HEK293 (cell line): ENCODE data around the gene WWOX.

Experiments used
- BCL11B ChIP-seq: fragments of 450-650 bp; formaldehyde crosslinking; IDR thresholded peaks from 2 replicates; pipeline ENCODE4 v1.5.1; 2016; ENCODE audit warnings: low read depth, missing biosample characterization, missing genetic modification characterization
- FEZF1 ChIP-seq: fragments of 450-650 bp; formaldehyde crosslinking; IDR thresholded peaks from 2 replicates; pipeline ENCODE4 v1.5.1; 2016; ENCODE audit warnings: missing biosample characterization, missing genetic modification characterization
- MZF1 ChIP-seq: fragments of 450-650 bp; formaldehyde crosslinking; IDR thresholded peaks from 2 replicates; pipeline ENCODE4 v1.5.1; 2017; ENCODE audit warnings: missing biosample characterization, missing genetic modification characterization, borderline replicate concordance
- SALL2 ChIP-seq: fragments of 450-650 bp; formaldehyde crosslinking; IDR thresholded peaks from 2 replicates; pipeline ENCODE4 v1.5.0; 2017; ENCODE audit warnings: missing biosample characterization, mild to moderate bottlenecking, missing genetic modification characterization, borderline replicate concordance
- WT1 ChIP-seq: fragments of 450-650 bp; formaldehyde crosslinking; IDR thresholded peaks from 2 replicates; pipeline ENCODE4 v1.5.1; 2016; ENCODE audit warnings: missing biosample characterization, missing genetic modification characterization
- YY2 ChIP-seq: fragments of 450-650 bp; formaldehyde crosslinking; IDR thresholded peaks from 2 replicates; pipeline ENCODE4 v1.5.1; 2016; ENCODE audit warnings: missing biosample characterization, missing genetic modification characterization
- ZBTB17 ChIP-seq: fragments of 450-650 bp; formaldehyde crosslinking; IDR thresholded peaks from 2 replicates; pipeline ENCODE4 v1.5.1; 2016; ENCODE audit warnings: missing biosample characterization, missing genetic modification characterization
- ZBTB21 ChIP-seq: fragments of 450-650 bp; formaldehyde crosslinking; IDR thresholded peaks from 2 replicates; pipeline ENCODE4 v1.5.1; 2017; ENCODE audit warnings: missing biosample characterization, missing genetic modification characterization
- ZFP37 ChIP-seq: fragments of 450-650 bp; formaldehyde crosslinking; IDR thresholded peaks from 2 replicates; pipeline ENCODE4 v1.5.1; 2016; ENCODE audit warnings: missing biosample characterization, missing genetic modification characterization
- ZNF184 ChIP-seq: fragments of 450-650 bp; IDR thresholded peaks from 2 replicates; pipeline ENCODE4 v1.5.1; 2018; ENCODE audit warnings: missing biosample characterization, mild to moderate bottlenecking, missing genetic modification characterization
- ZNF248 ChIP-seq: fragments of 450-650 bp; formaldehyde crosslinking; IDR thresholded peaks from 2 replicates; pipeline ENCODE4 v1.5.1; 2017; ENCODE audit warnings: missing biosample characterization, missing genetic modification characterization
- ZNF324 ChIP-seq: fragments of 450-650 bp; formaldehyde crosslinking; IDR thresholded peaks from 2 replicates; pipeline ENCODE4 v1.5.1; 2016; ENCODE audit warnings: missing biosample characterization, missing genetic modification characterization
- ZNF37A ChIP-seq: fragments of 450-650 bp; IDR thresholded peaks from 2 replicates; pipeline ENCODE4 v1.5.1; 2018; ENCODE audit warnings: missing biosample characterization, missing genetic modification characterization
- ZNF473 ChIP-seq: fragments of 450-650 bp; formaldehyde crosslinking; IDR thresholded peaks from 2 replicates; pipeline ENCODE4 v1.5.1; 2017; ENCODE audit warnings: missing biosample characterization, missing genetic modification characterization
- ZNF501 ChIP-seq: fragments of 450-650 bp; formaldehyde crosslinking; IDR thresholded peaks from 2 replicates; pipeline ENCODE4 v1.5.1; 2016; ENCODE audit warnings: missing biosample characterization, missing genetic modification characterization
- ZNF555 ChIP-seq: fragments of 450-650 bp; formaldehyde crosslinking; conservative IDR thresholded peaks from 2 replicates; pipeline ENCODE4 v1.5.1; 2017; ENCODE audit warnings: missing biosample characterization, mild to moderate bottlenecking, missing genetic modification characterization, inconsistent platforms
- ZNF560 ChIP-seq: fragments of 450-650 bp; formaldehyde crosslinking; IDR thresholded peaks from 2 replicates; pipeline ENCODE4 v1.5.1; 2017; ENCODE audit warnings: missing biosample characterization, missing genetic modification characterization, borderline replicate concordance
- ZNF561 ChIP-seq: fragments of 450-650 bp; IDR thresholded peaks from 2 replicates; pipeline ENCODE4 v1.5.1; 2018; ENCODE audit warnings: missing biosample characterization, missing genetic modification characterization, borderline replicate concordance
- ZNF596 ChIP-seq: fragments of 450-650 bp; IDR thresholded peaks from 2 replicates; pipeline ENCODE4 v1.5.0; 2018; ENCODE audit warnings: missing biosample characterization, mild to moderate bottlenecking, missing genetic modification characterization, moderate library complexity
- ZNF610 ChIP-seq: fragments of 450-650 bp; formaldehyde crosslinking; IDR thresholded peaks from 2 replicates; pipeline ENCODE4 v1.5.1; 2016; ENCODE audit warnings: missing biosample characterization, missing genetic modification characterization, borderline replicate concordance
- ZNF654 ChIP-seq: fragments of 450-650 bp; formaldehyde crosslinking; IDR thresholded peaks from 2 replicates; pipeline ENCODE4 v1.5.1; 2016; ENCODE audit warnings: low read depth, missing biosample characterization, missing genetic modification characterization
- ZXDB ChIP-seq: fragments of 450-650 bp; formaldehyde crosslinking; IDR thresholded peaks from 2 replicates; pipeline ENCODE4 v1.5.1; 2016; ENCODE audit warnings: missing biosample characterization, missing genetic modification characterization
- TF ChIP-seq, protein P1 (sequence below): fragments of 450-650 bp; formaldehyde crosslinking; IDR thresholded peaks from 2 replicates; pipeline ENCODE4 v1.5.1; 2016; ENCODE audit warnings: missing biosample characterization, missing genetic modification characterization
- TF ChIP-seq, protein P2 (sequence below): fragments of 450-650 bp; formaldehyde crosslinking; IDR thresholded peaks from 2 replicates; pipeline ENCODE4 v1.5.1; 2016; ENCODE audit warnings: missing biosample characterization, missing genetic modification characterization
- TF ChIP-seq, protein P3 (sequence below): fragments of 450-650 bp; formaldehyde crosslinking; IDR thresholded peaks from 2 replicates; pipeline ENCODE4 v1.5.1; 2016; ENCODE audit warnings: missing biosample characterization, missing genetic modification characterization
- TF ChIP-seq, protein P4 (sequence below): fragments of 450-650 bp; formaldehyde crosslinking; IDR thresholded peaks from 2 replicates; pipeline ENCODE4 v1.5.1; 2016; ENCODE audit warnings: missing biosample characterization, missing genetic modification characterization
- TF ChIP-seq, protein P5 (sequence below): fragments of 450-650 bp; formaldehyde crosslinking; optimal IDR thresholded peaks from 2 replicates; pipeline ENCODE3; 2016; ENCODE audit warnings: missing biosample characterization, mild to moderate bottlenecking, missing genetic modification characterization
- TF ChIP-seq, protein P6 (sequence below): fragments of 450-650 bp; formaldehyde crosslinking; IDR thresholded peaks from 2 replicates; pipeline ENCODE4 v1.5.1; 2016; ENCODE audit warnings: missing biosample characterization, missing genetic modification characterization, low read depth

Gene WWOX

DNA sequence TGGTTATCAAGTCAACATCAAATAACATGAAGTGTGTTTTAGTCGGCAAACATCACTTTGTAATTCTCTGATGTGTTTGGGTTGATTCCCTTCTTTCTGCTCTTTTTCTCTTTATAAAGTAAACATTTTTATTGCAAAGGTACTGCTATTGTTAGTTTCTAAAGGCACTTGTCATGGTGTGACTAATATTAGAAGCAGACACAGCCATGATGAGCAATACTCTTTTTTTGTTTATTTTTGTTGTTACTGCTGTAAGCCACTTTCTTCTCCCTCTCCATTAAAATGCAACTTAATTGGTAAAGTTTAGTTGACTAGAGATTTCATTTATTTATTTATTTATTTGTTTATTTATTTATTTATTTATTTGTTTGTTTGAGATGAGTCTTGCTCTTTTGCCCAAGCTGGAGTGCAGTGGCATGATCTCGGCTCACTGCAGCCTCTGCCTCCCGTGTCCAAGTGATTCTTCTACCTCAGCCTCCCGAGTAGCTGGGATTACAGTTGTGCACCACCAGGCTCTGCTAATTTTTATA, 424.7 kb downstream of the WWOX start (continued):
- TF ChIP-seq, protein P1, sequence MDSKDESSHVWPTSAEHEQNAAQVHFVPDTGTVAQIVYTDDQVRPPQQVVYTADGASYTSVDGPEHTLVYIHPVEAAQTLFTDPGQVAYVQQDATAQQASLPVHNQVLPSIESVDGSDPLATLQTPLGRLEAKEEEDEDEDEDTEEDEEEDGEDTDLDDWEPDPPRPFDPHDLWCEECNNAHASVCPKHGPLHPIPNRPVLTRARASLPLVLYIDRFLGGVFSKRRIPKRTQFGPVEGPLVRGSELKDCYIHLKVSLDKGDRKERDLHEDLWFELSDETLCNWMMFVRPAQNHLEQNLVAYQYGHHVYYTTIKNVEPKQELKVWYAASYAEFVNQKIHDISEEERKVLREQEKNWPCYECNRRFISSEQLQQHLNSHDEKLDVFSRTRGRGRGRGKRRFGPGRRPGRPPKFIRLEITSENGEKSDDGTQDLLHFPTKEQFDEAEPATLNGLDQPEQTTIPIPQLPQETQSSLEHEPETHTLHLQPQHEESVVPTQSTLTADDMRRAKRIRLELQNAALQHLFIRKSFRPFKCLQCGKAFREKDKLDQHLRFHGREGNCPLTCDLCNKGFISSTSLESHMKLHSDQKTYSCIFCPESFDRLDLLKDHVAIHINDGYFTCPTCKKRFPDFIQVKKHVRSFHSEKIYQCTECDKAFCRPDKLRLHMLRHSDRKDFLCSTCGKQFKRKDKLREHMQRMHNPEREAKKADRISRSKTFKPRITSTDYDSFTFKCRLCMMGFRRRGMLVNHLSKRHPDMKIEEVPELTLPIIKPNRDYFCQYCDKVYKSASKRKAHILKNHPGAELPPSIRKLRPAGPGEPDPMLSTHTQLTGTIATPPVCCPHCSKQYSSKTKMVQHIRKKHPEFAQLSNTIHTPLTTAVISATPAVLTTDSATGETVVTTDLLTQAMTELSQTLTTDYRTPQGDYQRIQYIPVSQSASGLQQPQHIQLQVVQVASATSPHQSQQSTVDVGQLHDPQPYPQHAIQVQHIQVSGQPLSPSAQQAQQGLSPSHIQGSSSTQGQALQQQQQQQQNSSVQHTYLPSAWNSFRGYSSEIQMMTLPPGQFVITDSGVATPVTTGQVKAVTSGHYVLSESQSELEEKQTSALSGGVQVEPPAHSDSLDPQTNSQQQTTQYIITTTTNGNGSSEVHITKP: no peak
- TF ChIP-seq ZBTB21 (tag by site-specific recombination) (no peak), ZNF473 (tag by site-specific recombination) (no peak), ZNF324 (tag by site-specific recombination) (no peak), SALL2 (no peak), ZNF654 (tag by site-specific recombination) (peak; percentile 21), ZNF596 (no peak), ZNF555 (tag by site-specific recombination) (peak; percentile 90), ZFP37 (no peak), ZNF37A (tag by site-specific recombination) (no peak), YY2 (no peak), ZNF184 (tag by site-specific recombination) (no peak), MZF1 (peak; percentile 35; the same call in 1 of the 2 replicates), ZNF560 (tag by site-specific recombination) (no peak), ZNF248 (tag by site-specific recombination) (no peak), ZNF501 (tag by site-specific recombination) (no peak), ZXDB (tag by site-specific recombination) (peak; percentile 52), ZBTB17 (tag by site-specific recombination) (no peak), ZNF561 (no peak), FEZF1 (tag by site-specific recombination) (0 out of 2 replicates have a peak, but pooled peaks have one; percentile 8), WT1 (tag by site-specific recombination) (no peak), ZNF610 (tag by site-specific recombination) (no peak), BCL11B (tag by site-specific recombination) (no peak)
- TF ChIP-seq, protein P2, sequence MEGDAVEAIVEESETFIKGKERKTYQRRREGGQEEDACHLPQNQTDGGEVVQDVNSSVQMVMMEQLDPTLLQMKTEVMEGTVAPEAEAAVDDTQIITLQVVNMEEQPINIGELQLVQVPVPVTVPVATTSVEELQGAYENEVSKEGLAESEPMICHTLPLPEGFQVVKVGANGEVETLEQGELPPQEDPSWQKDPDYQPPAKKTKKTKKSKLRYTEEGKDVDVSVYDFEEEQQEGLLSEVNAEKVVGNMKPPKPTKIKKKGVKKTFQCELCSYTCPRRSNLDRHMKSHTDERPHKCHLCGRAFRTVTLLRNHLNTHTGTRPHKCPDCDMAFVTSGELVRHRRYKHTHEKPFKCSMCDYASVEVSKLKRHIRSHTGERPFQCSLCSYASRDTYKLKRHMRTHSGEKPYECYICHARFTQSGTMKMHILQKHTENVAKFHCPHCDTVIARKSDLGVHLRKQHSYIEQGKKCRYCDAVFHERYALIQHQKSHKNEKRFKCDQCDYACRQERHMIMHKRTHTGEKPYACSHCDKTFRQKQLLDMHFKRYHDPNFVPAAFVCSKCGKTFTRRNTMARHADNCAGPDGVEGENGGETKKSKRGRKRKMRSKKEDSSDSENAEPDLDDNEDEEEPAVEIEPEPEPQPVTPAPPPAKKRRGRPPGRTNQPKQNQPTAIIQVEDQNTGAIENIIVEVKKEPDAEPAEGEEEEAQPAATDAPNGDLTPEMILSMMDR (tag by site-specific recombination): no peak
- TF ChIP-seq, protein P3, sequence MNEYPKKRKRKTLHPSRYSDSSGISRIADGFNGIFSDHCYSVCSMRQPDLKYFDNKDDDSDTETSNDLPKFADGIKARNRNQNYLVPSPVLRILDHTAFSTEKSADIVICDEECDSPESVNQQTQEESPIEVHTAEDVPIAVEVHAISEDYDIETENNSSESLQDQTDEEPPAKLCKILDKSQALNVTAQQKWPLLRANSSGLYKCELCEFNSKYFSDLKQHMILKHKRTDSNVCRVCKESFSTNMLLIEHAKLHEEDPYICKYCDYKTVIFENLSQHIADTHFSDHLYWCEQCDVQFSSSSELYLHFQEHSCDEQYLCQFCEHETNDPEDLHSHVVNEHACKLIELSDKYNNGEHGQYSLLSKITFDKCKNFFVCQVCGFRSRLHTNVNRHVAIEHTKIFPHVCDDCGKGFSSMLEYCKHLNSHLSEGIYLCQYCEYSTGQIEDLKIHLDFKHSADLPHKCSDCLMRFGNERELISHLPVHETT: no peak
- TF ChIP-seq, protein P4, sequence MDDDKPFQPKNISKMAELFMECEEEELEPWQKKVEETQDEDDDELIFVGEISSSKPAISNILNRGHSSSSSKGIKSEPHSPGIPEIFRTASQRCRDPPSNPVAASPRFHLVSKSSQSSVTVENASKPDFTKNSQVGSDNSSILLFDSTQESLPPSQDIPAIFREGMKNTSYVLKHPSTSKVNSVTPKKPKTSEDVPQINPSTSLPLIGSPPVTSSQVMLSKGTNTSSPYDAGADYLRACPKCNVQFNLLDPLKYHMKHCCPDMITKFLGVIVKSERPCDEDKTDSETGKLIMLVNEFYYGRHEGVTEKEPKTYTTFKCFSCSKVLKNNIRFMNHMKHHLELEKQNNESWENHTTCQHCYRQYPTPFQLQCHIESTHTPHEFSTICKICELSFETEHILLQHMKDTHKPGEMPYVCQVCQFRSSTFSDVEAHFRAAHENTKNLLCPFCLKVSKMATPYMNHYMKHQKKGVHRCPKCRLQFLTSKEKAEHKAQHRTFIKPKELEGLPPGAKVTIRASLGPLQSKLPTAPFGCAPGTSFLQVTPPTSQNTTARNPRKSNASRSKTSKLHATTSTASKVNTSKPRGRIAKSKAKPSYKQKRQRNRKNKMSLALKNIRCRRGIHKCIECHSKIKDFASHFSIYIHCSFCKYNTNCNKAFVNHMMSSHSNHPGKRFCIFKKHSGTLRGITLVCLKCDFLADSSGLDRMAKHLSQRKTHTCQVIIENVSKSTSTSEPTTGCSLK (tag by site-specific recombination): no peak
- TF ChIP-seq, protein P5, sequence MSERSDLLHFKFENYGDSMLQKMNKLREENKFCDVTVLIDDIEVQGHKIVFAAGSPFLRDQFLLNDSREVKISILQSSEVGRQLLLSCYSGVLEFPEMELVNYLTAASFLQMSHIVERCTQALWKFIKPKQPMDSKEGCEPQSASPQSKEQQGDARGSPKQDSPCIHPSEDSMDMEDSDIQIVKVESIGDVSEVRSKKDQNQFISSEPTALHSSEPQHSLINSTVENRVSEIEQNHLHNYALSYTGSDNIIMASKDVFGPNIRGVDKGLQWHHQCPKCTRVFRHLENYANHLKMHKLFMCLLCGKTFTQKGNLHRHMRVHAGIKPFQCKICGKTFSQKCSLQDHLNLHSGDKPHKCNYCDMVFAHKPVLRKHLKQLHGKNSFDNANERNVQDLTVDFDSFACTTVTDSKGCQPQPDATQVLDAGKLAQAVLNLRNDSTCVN (tag by site-specific recombination): no peak
- TF ChIP-seq, protein P6, sequence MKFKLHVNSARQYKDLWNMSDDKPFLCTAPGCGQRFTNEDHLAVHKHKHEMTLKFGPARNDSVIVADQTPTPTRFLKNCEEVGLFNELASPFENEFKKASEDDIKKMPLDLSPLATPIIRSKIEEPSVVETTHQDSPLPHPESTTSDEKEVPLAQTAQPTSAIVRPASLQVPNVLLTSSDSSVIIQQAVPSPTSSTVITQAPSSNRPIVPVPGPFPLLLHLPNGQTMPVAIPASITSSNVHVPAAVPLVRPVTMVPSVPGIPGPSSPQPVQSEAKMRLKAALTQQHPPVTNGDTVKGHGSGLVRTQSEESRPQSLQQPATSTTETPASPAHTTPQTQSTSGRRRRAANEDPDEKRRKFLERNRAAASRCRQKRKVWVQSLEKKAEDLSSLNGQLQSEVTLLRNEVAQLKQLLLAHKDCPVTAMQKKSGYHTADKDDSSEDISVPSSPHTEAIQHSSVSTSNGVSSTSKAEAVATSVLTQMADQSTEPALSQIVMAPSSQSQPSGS (tag by site-specific recombination): no peak
